DOHH2 (cell line): Measurements from ENCODE around the gene KIF26B.

ENCODE experiments used
- EZH2phosphoT487 ChIP-seq: fragments of 200-600 bp; sonication (generic); IDR thresholded peaks from 2 replicates; pipeline ENCODE4 v1.6.1; 2017; ENCODE audit warnings: borderline replicate concordance, mild to moderate bottlenecking, antibody characterized with exemption, low read length, moderate library complexity, mixed read lengths
- TF ChIP-seq, protein P1 (sequence below): fragments of 200-600 bp; sonication (generic); IDR thresholded peaks from one replicate; pipeline ENCODE4 v1.5.1; 2014; ENCODE audit warnings: antibody characterized with exemption, mild to moderate bottlenecking, low read depth, low read length; ENCODE audit not compliant: poor library complexity, severe bottlenecking

DNA sequence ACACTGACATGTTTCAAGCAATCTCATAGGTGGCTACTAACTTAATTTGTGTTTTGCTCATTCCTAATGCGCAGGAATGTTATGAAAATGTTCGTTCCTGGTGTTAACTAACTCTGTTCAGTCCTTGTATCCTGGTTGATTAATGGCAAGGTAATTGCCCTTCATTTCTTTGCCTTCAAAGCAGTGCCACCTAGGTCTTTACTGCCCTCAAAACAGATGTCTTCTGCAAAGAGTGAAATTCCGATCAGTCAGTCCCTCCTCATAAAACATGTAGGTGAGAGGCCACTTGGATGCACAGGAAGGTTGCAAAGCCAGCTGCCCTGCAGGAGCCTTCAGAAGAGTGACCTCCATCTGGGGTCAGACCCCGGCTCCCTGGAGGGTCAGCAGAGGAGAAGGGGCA lies 179.4 kb downstream of the KIF26B start:
- TF ChIP-seq, protein P1, sequence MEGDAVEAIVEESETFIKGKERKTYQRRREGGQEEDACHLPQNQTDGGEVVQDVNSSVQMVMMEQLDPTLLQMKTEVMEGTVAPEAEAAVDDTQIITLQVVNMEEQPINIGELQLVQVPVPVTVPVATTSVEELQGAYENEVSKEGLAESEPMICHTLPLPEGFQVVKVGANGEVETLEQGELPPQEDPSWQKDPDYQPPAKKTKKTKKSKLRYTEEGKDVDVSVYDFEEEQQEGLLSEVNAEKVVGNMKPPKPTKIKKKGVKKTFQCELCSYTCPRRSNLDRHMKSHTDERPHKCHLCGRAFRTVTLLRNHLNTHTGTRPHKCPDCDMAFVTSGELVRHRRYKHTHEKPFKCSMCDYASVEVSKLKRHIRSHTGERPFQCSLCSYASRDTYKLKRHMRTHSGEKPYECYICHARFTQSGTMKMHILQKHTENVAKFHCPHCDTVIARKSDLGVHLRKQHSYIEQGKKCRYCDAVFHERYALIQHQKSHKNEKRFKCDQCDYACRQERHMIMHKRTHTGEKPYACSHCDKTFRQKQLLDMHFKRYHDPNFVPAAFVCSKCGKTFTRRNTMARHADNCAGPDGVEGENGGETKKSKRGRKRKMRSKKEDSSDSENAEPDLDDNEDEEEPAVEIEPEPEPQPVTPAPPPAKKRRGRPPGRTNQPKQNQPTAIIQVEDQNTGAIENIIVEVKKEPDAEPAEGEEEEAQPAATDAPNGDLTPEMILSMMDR, result no peak
- no peak for TF ChIP-seq EZH2phosphoT487
